Measurements from ENCODE around the gene CDH13. TPM values are rescaled to one million over a fixed set of nuclear protein-coding genes. Genes with fewer than 3 reads are reported as not detected.

CDH13 gene
- total RNA-seq, 2 donors from 2014 or later = 228 to 280 TPM

DNA sequence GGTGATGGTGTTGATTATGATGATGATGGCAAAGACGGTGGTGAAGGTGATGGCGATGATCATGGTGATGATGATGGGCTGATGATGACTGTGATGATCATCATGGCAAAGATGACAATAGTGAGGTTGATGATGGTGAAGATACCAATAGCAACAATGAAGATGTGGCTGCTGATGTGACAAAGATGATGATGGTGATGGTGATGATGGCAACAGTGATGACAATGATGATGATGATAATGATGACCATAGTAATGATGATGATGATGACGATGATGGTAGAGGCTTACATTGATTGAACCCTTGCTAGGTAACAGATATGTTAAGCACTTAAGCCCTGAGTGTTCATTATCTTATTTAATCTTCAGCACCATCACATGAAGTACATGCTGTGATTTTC is 817.2 kb downstream of the CDH13 start:
- DNase-seq (ENCODE audit: low spot score) = no peak
- Histone ChIP-seq H3K27ac (no peak overlapping the region), H3K36me3 (no peaks in the 10 kb centered on the region), H3K4me1 (ENCODE audit: control insufficient read depth in 1 of 2, low read depth in 2 of 2) (peaks cover 0 to 3% of the 10 kb centered on the region in 2 donors), H3K9me3 (no peaks in the 10 kb centered on the region), H3K27me3 (replicated peaks; ENCODE audit: insufficient read depth) (no peaks in the 10 kb centered on the region), H3K4me3 (no peak overlapping the region)
- no peak for ATAC-seq (ENCODE audit: insufficient number of reproducible peaks, low FRiP score, low read depth)
- TF ChIP-seq, protein P1, sequence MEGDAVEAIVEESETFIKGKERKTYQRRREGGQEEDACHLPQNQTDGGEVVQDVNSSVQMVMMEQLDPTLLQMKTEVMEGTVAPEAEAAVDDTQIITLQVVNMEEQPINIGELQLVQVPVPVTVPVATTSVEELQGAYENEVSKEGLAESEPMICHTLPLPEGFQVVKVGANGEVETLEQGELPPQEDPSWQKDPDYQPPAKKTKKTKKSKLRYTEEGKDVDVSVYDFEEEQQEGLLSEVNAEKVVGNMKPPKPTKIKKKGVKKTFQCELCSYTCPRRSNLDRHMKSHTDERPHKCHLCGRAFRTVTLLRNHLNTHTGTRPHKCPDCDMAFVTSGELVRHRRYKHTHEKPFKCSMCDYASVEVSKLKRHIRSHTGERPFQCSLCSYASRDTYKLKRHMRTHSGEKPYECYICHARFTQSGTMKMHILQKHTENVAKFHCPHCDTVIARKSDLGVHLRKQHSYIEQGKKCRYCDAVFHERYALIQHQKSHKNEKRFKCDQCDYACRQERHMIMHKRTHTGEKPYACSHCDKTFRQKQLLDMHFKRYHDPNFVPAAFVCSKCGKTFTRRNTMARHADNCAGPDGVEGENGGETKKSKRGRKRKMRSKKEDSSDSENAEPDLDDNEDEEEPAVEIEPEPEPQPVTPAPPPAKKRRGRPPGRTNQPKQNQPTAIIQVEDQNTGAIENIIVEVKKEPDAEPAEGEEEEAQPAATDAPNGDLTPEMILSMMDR (IDR thresholded peaks at IDR 0.05) = no peak

GRCh38 chr16:83447560-83447959 is 820.8 kb downstream of the CDH13 start:
- H3K4me3 ChIP-seq = no peak overlapping the region
- ATAC-seq (ENCODE audit: insufficient number of reproducible peaks, low FRiP score, low read depth) (no peak), DNase-seq (ENCODE audit: low spot score) (no peak)
- H3K9me3 ChIP-seq = no peaks in the 10 kb centered on the region
- TF ChIP-seq, protein P1 (IDR thresholded peaks at IDR 0.05) = no peak
- no peaks in the 10 kb centered on the region for H3K4me1 ChIP-seq (ENCODE audit: control insufficient read depth in 1 of 2, low read depth in 2 of 2)
- H3K36me3 ChIP-seq = no peaks in the 10 kb centered on the region
- no peak overlapping the region for H3K27ac ChIP-seq
- H3K27me3 ChIP-seq (replicated peaks; ENCODE audit: insufficient read depth) = no peaks in the 10 kb centered on the region

DNA sequence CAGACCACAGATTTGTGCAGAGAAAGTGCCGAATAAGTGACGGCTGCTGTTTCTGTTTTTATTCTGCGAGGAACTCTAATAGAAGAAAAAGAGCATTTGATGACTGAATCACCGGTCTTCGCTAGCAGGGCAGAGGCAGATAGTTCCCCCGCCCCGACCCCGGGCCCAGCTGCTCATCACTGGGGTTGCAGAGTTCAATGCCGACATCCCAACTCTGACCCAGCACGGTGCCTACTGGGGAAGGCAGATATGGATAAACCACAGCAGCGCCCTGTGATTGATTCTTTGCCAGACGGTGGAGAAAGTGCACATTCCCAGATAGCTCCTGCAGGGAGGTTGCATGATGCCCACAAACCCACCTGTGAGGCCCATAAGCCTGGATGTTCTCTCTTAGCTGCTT is 823.1 kb downstream of the CDH13 start:
- no peaks in the 10 kb centered on the region for H3K36me3 ChIP-seq
- no peaks in the 10 kb centered on the region for H3K4me1 ChIP-seq (ENCODE audit: control insufficient read depth in 1 of 2, low read depth in 2 of 2)
- no peaks in the 10 kb centered on the region for H3K9me3 ChIP-seq
- ATAC-seq (ENCODE audit: insufficient number of reproducible peaks, low FRiP score, low read depth) = no peak
- no peak overlapping the region for H3K4me3 ChIP-seq
- no peak for DNase-seq (ENCODE audit: low spot score)
- H3K27ac ChIP-seq = no peak overlapping the region
- TF ChIP-seq, protein P1 (IDR thresholded peaks at IDR 0.05) = no peak
- no peaks in the 10 kb centered on the region for H3K27me3 ChIP-seq (replicated peaks; ENCODE audit: insufficient read depth)

DNA sequence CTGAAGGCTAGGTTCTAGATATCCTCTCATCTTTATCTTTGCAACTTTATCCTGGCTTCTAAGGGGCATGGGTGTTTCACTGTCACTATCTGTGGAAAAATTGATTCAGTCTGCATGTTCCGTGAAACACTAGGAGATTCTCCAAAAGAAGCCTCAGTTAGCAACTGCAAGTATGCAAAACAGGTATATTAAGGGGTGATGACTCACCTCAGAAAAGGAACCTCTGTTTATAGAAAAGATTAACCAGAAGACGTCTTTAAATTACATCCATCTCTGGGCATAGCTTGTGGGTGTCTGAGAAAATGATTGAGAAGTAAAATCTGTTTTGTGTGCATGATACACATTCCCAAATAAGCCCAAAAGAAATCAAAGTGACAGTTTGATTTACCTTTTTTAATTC is 827.2 kb downstream of the CDH13 start:
- Histone ChIP-seq H3K4me3 (no peak overlapping the region), H3K4me1 (ENCODE audit: control insufficient read depth in 1 of 2, low read depth in 2 of 2) (no peaks in the 10 kb centered on the region), H3K27me3 (replicated peaks; ENCODE audit: insufficient read depth) (no peaks in the 10 kb centered on the region), H3K9me3 (no peaks in the 10 kb centered on the region), H3K36me3 (no peaks in the 10 kb centered on the region), H3K27ac (no peak overlapping the region)
- ATAC-seq (ENCODE audit: insufficient number of reproducible peaks, low FRiP score, low read depth) (no peak), DNase-seq (ENCODE audit: low spot score) (no peak)
- TF ChIP-seq, protein P1 (IDR thresholded peaks at IDR 0.05) = no peak

DNA sequence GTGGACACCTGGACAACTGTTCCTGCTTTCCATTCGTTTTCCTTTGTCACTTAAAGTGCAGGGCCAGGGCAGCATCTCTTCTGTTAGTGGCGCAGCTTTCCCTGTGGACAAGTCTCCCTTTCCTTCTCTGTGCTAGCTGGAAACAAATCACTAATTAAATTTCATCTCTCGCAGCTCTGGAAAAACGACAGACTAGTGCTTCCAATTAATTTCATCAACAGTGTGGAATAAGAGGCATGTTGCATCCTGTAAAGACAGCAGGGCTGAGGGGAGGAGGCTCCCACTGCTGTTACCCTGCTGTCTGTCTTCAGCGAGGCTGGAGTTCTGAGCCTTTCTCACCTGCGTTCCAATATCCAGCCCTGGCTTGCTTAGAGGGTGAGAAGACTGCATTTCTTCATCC is 828.9 kb downstream of the CDH13 start:
- ATAC-seq (ENCODE audit: insufficient number of reproducible peaks, low FRiP score, low read depth) (no peak), DNase-seq (ENCODE audit: low spot score) (no peak)
- Histone ChIP-seq H3K27ac (no peak overlapping the region), H3K4me3 (no peak overlapping the region), H3K4me1 (ENCODE audit: control insufficient read depth in 1 of 2, low read depth in 2 of 2) (no peaks in the 10 kb centered on the region), H3K36me3 (no peaks in the 10 kb centered on the region), H3K9me3 (no peaks in the 10 kb centered on the region), H3K27me3 (replicated peaks; ENCODE audit: insufficient read depth) (no peaks in the 10 kb centered on the region)
- TF ChIP-seq, protein P1 (IDR thresholded peaks at IDR 0.05) = no peak
